GM23338 (cell line): ENCODE data around the gene TTC28.

Experiments used
- CREB1 ChIP-seq: fragments of 250-450 bp; sonication (Bioruptor Pico); IDR thresholded peaks from 2 replicates; pipeline ENCODE4 v1.5.0; 2020; ENCODE audit warnings: low read depth, mild to moderate bottlenecking, moderate library complexity
- EZH2 ChIP-seq: fragments of 200-600 bp; sonication (generic); IDR thresholded peaks from one replicate; pipeline ENCODE4 v1.8.0; 2017; ENCODE audit warnings: antibody characterized with exemption, mild to moderate bottlenecking, low read depth; ENCODE audit not compliant: unreplicated experiment
- EZH2phosphoT487 ChIP-seq: fragments of 200-600 bp; sonication (generic); IDR thresholded peaks from one replicate; pipeline ENCODE4 v1.8.1; 2018; ENCODE audit warnings: antibody characterized with exemption; ENCODE audit not compliant: unreplicated experiment
- JUNB ChIP-seq: IDR thresholded peaks from one replicate; pipeline ENCODE4 v1.6.1; 2016; ENCODE audit warnings: antibody characterized with exemption; ENCODE audit not compliant: unreplicated experiment
- NANOG ChIP-seq: IDR thresholded peaks from 2 replicates; pipeline ENCODE4 v1.6.1; 2016; ENCODE audit warnings: antibody characterized with exemption, borderline replicate concordance
- POLR2AphosphoS5 ChIP-seq: IDR thresholded peaks from 2 replicates; pipeline ENCODE4 v1.6.1; 2016; ENCODE audit warnings: antibody characterized with exemption, low read depth
- STAT1 ChIP-seq: IDR thresholded peaks from one replicate; pipeline ENCODE4 v1.6.1; 2016; ENCODE audit warnings: antibody characterized with exemption; ENCODE audit not compliant: unreplicated experiment
- ZNF114 ChIP-seq: fragments of 250-450 bp; sonication (Bioruptor Pico); IDR thresholded peaks from 2 replicates; pipeline ENCODE4 v1.5.0; 2020; ENCODE audit warnings: mild to moderate bottlenecking, moderate library complexity
- TF ChIP-seq, protein P1 (sequence below), 2 experiments: fragments of 200-600 bp in 1 of 2; sonication (generic) in 1 of 2; conservative IDR thresholded peaks; 2 replicates each; pipeline versions ENCODE4 v1.5.1 to v1.6.1; 2016 to 2017; ENCODE audit warnings: antibody characterized with exemption in 2 of 2, low read depth in 2 of 2, mild to moderate bottlenecking in 2 of 2, moderate library complexity in 1 of 2
- TF ChIP-seq, protein P2 (sequence below): IDR thresholded peaks from one replicate; pipeline ENCODE4 v1.6.1; 2018; ENCODE audit warnings: antibody characterized with exemption; ENCODE audit not compliant: unreplicated experiment

DNA sequence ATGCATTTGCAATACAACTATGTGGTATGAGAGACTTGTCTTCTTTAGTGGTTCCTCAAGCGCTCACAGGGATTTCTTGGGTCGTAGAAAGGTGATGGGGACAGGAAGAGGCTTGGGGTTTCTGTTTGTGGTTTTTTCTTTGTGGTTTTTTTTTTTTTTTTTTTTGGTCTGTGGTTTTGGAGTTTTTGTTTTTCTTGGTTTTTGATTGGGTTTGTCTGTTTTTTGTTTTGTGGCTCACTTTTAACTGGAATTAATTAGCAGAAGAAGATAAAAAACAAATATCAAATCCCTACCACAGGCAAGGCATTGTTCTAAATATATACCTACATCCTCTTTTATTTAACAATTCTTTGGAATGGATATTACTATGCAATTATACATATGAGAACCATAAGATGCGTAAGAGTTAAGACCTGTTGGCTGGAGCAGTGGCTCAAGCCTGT lies 5.5 kb downstream of the TTC28 start:
- TF ChIP-seq EZH2 (no peak), EZH2phosphoT487 (no peak), POLR2AphosphoS5 (no peak), STAT1 (no peak), CREB1 (CRISPR knock-in tag) (no peak), JUNB (no peak), NANOG (no peak), ZNF114 (CRISPR knock-in tag) (no peak)
- TF ChIP-seq, protein P1, sequence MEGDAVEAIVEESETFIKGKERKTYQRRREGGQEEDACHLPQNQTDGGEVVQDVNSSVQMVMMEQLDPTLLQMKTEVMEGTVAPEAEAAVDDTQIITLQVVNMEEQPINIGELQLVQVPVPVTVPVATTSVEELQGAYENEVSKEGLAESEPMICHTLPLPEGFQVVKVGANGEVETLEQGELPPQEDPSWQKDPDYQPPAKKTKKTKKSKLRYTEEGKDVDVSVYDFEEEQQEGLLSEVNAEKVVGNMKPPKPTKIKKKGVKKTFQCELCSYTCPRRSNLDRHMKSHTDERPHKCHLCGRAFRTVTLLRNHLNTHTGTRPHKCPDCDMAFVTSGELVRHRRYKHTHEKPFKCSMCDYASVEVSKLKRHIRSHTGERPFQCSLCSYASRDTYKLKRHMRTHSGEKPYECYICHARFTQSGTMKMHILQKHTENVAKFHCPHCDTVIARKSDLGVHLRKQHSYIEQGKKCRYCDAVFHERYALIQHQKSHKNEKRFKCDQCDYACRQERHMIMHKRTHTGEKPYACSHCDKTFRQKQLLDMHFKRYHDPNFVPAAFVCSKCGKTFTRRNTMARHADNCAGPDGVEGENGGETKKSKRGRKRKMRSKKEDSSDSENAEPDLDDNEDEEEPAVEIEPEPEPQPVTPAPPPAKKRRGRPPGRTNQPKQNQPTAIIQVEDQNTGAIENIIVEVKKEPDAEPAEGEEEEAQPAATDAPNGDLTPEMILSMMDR (conservative IDR thresholded peaks at IDR 0.05; ENCODE audit: low read depth in 2 of 2) = no peak
- TF ChIP-seq, protein P2, sequence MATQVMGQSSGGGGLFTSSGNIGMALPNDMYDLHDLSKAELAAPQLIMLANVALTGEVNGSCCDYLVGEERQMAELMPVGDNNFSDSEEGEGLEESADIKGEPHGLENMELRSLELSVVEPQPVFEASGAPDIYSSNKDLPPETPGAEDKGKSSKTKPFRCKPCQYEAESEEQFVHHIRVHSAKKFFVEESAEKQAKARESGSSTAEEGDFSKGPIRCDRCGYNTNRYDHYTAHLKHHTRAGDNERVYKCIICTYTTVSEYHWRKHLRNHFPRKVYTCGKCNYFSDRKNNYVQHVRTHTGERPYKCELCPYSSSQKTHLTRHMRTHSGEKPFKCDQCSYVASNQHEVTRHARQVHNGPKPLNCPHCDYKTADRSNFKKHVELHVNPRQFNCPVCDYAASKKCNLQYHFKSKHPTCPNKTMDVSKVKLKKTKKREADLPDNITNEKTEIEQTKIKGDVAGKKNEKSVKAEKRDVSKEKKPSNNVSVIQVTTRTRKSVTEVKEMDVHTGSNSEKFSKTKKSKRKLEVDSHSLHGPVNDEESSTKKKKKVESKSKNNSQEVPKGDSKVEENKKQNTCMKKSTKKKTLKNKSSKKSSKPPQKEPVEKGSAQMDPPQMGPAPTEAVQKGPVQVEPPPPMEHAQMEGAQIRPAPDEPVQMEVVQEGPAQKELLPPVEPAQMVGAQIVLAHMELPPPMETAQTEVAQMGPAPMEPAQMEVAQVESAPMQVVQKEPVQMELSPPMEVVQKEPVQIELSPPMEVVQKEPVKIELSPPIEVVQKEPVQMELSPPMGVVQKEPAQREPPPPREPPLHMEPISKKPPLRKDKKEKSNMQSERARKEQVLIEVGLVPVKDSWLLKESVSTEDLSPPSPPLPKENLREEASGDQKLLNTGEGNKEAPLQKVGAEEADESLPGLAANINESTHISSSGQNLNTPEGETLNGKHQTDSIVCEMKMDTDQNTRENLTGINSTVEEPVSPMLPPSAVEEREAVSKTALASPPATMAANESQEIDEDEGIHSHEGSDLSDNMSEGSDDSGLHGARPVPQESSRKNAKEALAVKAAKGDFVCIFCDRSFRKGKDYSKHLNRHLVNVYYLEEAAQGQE = no peak
